ENCODE results near the gene NTN4. TPM values are rescaled to one million over a fixed set of nuclear protein-coding genes. Genes with fewer than 3 reads are reported as not detected.
"Not testable (repeated sequence)": the region's sequence is repeated elsewhere in the genome, so short reads cannot be mapped to it uniquely, and the experiment has no call there.

Gene NTN4
- total RNA-seq, 1 experiment from 2014 or later, result not detected

- Histone ChIP-seq H3K9me3 (ENCODE audit: low read length) (no peaks in the 10 kb centered on the region), H3K4me1 (ENCODE audit: low read length) (peaks cover 6% of the 10 kb centered on the region; the same call in 1 of the 2 replicates), H3K4me3 (ENCODE audit: low read length) (no peak overlapping the region), H3K4me2 (ENCODE audit: low read depth, low read length, poor library complexity, severe bottlenecking) (no peak overlapping the region), H2AFZ (ENCODE audit: low read length) (no peak overlapping the region), H3K79me2 (ENCODE audit: low read length) (no peaks in the 10 kb centered on the region), H3K9me2 (replicated peaks; ENCODE audit: insufficient read depth, low read length) (no peaks in the 10 kb centered on the region), H3K9ac (ENCODE audit: low read length) (no peak overlapping the region), H4K20me1 (ENCODE audit: insufficient read depth, low read depth, low read length) (no peaks in the 10 kb centered on the region), H3K27ac (ENCODE audit: low read length) (no peak overlapping the region), H3K36me3 (ENCODE audit: insufficient read depth, low read length) (no peaks in the 10 kb centered on the region), H3K27me3 (ENCODE audit: low read length) (no peaks in the 10 kb centered on the region)
- no peak for DNase-seq
These were observed 118.4 kb downstream of the NTN4 start for GRCh38 chr12:95672166-95672565.

- Histone ChIP-seq H3K9me3 (ENCODE audit: low read length) (no peaks in the 10 kb centered on the region), H3K79me2 (ENCODE audit: low read length) (no peaks in the 10 kb centered on the region), H2AFZ (ENCODE audit: low read length) (no peak overlapping the region), H3K4me3 (ENCODE audit: low read length) (no peak overlapping the region), H3K27me3 (ENCODE audit: low read length) (no peaks in the 10 kb centered on the region), H3K4me1 (ENCODE audit: low read length) (peaks cover 6% of the 10 kb centered on the region; the same call in 1 of the 2 replicates), H3K4me2 (ENCODE audit: low read depth, low read length, poor library complexity, severe bottlenecking) (no peak overlapping the region), H4K20me1 (ENCODE audit: insufficient read depth, low read depth, low read length) (no peaks in the 10 kb centered on the region), H3K36me3 (ENCODE audit: insufficient read depth, low read length) (no peaks in the 10 kb centered on the region), H3K9me2 (replicated peaks; ENCODE audit: insufficient read depth, low read length) (no peaks in the 10 kb centered on the region), H3K9ac (ENCODE audit: low read length) (no peak overlapping the region), H3K27ac (ENCODE audit: low read length) (no peak overlapping the region)
- DNase-seq, result no peak
These were observed 119.3 kb downstream of the NTN4 start for GRCh38 chr12:95671265-95671664.

GRCh38 chr12:95663525-95663924, 127.0 kb downstream of the NTN4 start:
- DNase-seq, result no peak
- Histone ChIP-seq H3K9ac (ENCODE audit: low read length) (no peak overlapping the region), H3K9me2 (replicated peaks; ENCODE audit: insufficient read depth, low read length) (no peaks in the 10 kb centered on the region), H2AFZ (ENCODE audit: low read length) (no peak overlapping the region), H3K4me3 (ENCODE audit: low read length) (no peak overlapping the region), H3K27ac (ENCODE audit: low read length) (no peak overlapping the region), H3K4me1 (ENCODE audit: low read length) (no peaks in the 10 kb centered on the region), H3K36me3 (ENCODE audit: insufficient read depth, low read length) (no peaks in the 10 kb centered on the region), H3K27me3 (ENCODE audit: low read length) (no peaks in the 10 kb centered on the region), H3K9me3 (ENCODE audit: low read length) (no peaks in the 10 kb centered on the region), H4K20me1 (ENCODE audit: insufficient read depth, low read depth, low read length) (no peaks in the 10 kb centered on the region), H3K79me2 (ENCODE audit: low read length) (no peaks in the 10 kb centered on the region), H3K4me2 (ENCODE audit: low read depth, low read length, poor library complexity, severe bottlenecking) (no peak overlapping the region)

- Histone ChIP-seq H3K9ac (ENCODE audit: low read length) (no peak overlapping the region), H3K27ac (ENCODE audit: low read length) (no peak overlapping the region), H3K79me2 (ENCODE audit: low read length) (no peaks in the 10 kb centered on the region), H2AFZ (ENCODE audit: low read length) (no peak overlapping the region), H3K27me3 (ENCODE audit: low read length) (no peaks in the 10 kb centered on the region), H3K9me3 (ENCODE audit: low read length) (no peaks in the 10 kb centered on the region), H3K36me3 (ENCODE audit: insufficient read depth, low read length) (no peaks in the 10 kb centered on the region), H3K4me3 (ENCODE audit: low read length) (no peak overlapping the region), H3K4me1 (ENCODE audit: low read length) (no peaks in the 10 kb centered on the region), H3K4me2 (ENCODE audit: low read depth, low read length, poor library complexity, severe bottlenecking) (no peak overlapping the region), H4K20me1 (ENCODE audit: insufficient read depth, low read depth, low read length) (no peaks in the 10 kb centered on the region), H3K9me2 (replicated peaks; ENCODE audit: insufficient read depth, low read length) (no peaks in the 10 kb centered on the region)
- no peak for DNase-seq
These were observed 129.2 kb downstream of the NTN4 start for GRCh38 chr12:95661360-95661759.

- H3K9me3 ChIP-seq (ENCODE audit: low read length), result no peaks in the 10 kb centered on the region
- H3K79me2 ChIP-seq (ENCODE audit: low read length), result no peaks in the 10 kb centered on the region
- H2AFZ ChIP-seq (ENCODE audit: low read length), result no peak overlapping the region
- no peak overlapping the region for H3K4me2 ChIP-seq (ENCODE audit: low read depth, low read length, poor library complexity, severe bottlenecking)
- H4K20me1 ChIP-seq (ENCODE audit: insufficient read depth, low read depth, low read length), result no peaks in the 10 kb centered on the region
- H3K27ac ChIP-seq (ENCODE audit: low read length), result no peak overlapping the region
- H3K4me1 ChIP-seq (ENCODE audit: low read length), result no peaks in the 10 kb centered on the region
- no peaks in the 10 kb centered on the region for H3K36me3 ChIP-seq (ENCODE audit: insufficient read depth, low read length)
- H3K27me3 ChIP-seq (ENCODE audit: low read length), result no peaks in the 10 kb centered on the region
- H3K9me2 ChIP-seq (replicated peaks; ENCODE audit: insufficient read depth, low read length), result no peaks in the 10 kb centered on the region
- no peak for DNase-seq
- no peak overlapping the region for H3K4me3 ChIP-seq (ENCODE audit: low read length)
- H3K9ac ChIP-seq (ENCODE audit: low read length), result no peak overlapping the region
These were observed 132.2 kb downstream of the NTN4 start for GRCh38 chr12:95658386-95658785.

- not testable (repeated sequence) for H2AFZ ChIP-seq (ENCODE audit: low read length); H4K20me1 ChIP-seq (ENCODE audit: insufficient read depth, low read depth, low read length); H3K4me3 ChIP-seq (ENCODE audit: low read length); H3K27me3 ChIP-seq (ENCODE audit: low read length); DNase-seq; H3K4me1 ChIP-seq (ENCODE audit: low read length); H3K79me2 ChIP-seq (ENCODE audit: low read length); H3K36me3 ChIP-seq (ENCODE audit: insufficient read depth, low read length); H3K9ac ChIP-seq (ENCODE audit: low read length); H3K9me2 ChIP-seq (replicated peaks; ENCODE audit: insufficient read depth, low read length); H3K9me3 ChIP-seq (ENCODE audit: low read length); H3K4me2 ChIP-seq (ENCODE audit: low read depth, low read length, poor library complexity, severe bottlenecking); H3K27ac ChIP-seq (ENCODE audit: low read length)
These were observed 135.9 kb downstream of the NTN4 start for GRCh38 chr12:95654665-95655064.

GRCh38 chr12:95653771-95654546, 136.6 kb downstream of the NTN4 start:
- no peak overlapping the region for H3K27ac ChIP-seq (ENCODE audit: low read length)
- H3K9me3 ChIP-seq (ENCODE audit: low read length), result no peaks in the 10 kb centered on the region
- H3K9me2 ChIP-seq (replicated peaks; ENCODE audit: insufficient read depth, low read length), result no peaks in the 10 kb centered on the region
- no peak overlapping the region for H3K4me3 ChIP-seq (ENCODE audit: low read length)
- no peaks in the 10 kb centered on the region for H3K79me2 ChIP-seq (ENCODE audit: low read length)
- H3K27me3 ChIP-seq (ENCODE audit: low read length), result no peaks in the 10 kb centered on the region
- no peaks in the 10 kb centered on the region for H3K4me1 ChIP-seq (ENCODE audit: low read length)
- no peak overlapping the region for H2AFZ ChIP-seq (ENCODE audit: low read length)
- no peaks in the 10 kb centered on the region for H3K36me3 ChIP-seq (ENCODE audit: insufficient read depth, low read length)
- no peak overlapping the region for H3K4me2 ChIP-seq (ENCODE audit: low read depth, low read length, poor library complexity, severe bottlenecking)
- no peak overlapping the region for H3K9ac ChIP-seq (ENCODE audit: low read length)
- H4K20me1 ChIP-seq (ENCODE audit: insufficient read depth, low read depth, low read length), result no peaks in the 10 kb centered on the region
- peak; percentile 60 for DNase-seq

- Histone ChIP-seq H3K4me1 (ENCODE audit: low read length) (no peaks in the 10 kb centered on the region), H2AFZ (ENCODE audit: low read length) (no peak overlapping the region), H3K79me2 (ENCODE audit: low read length) (no peaks in the 10 kb centered on the region), H3K9me2 (replicated peaks; ENCODE audit: insufficient read depth, low read length) (no peaks in the 10 kb centered on the region), H3K27me3 (ENCODE audit: low read length) (no peaks in the 10 kb centered on the region), H3K4me3 (ENCODE audit: low read length) (no peak overlapping the region), H3K9ac (ENCODE audit: low read length) (no peak overlapping the region), H3K9me3 (ENCODE audit: low read length) (no peaks in the 10 kb centered on the region), H3K36me3 (ENCODE audit: insufficient read depth, low read length) (no peaks in the 10 kb centered on the region), H4K20me1 (ENCODE audit: insufficient read depth, low read depth, low read length) (no peaks in the 10 kb centered on the region), H3K4me2 (ENCODE audit: low read depth, low read length, poor library complexity, severe bottlenecking) (no peak overlapping the region), H3K27ac (ENCODE audit: low read length) (no peak overlapping the region)
- DNase-seq, result no peak
These were observed 138.9 kb downstream of the NTN4 start for GRCh38 chr12:95651681-95652080.

All from Karpas-422 (cell line).